OCI-LY7 (cell line): ENCODE results near the gene KCNIP4.

ENCODE experiments used
- CTCF ChIP-seq: fragments of 200-600 bp; sonication (generic); conservative IDR thresholded peaks from 2 replicates; pipeline ENCODE4 v1.5.1; 2014; ENCODE audit warnings: mild to moderate bottlenecking, antibody characterized with exemption, low read length, moderate library complexity, mixed read lengths
- EZH2phosphoT487 ChIP-seq: fragments of 200-600 bp; sonication (generic); IDR thresholded peaks from 2 replicates; pipeline ENCODE4 v1.6.1; 2018; ENCODE audit warnings: low read depth, borderline replicate concordance, mild to moderate bottlenecking, mixed run types, antibody characterized with exemption, low read length, moderate library complexity, mixed read lengths

- TF ChIP-seq CTCF (no peak), EZH2phosphoT487 (no peak)
Observed at GRCh38 chr4:21203416-21203815, 745.2 kb downstream of the KCNIP4 start.
